ENCODE results near the gene CXXC5. TPM values are rescaled to one million over a fixed set of nuclear protein-coding genes. Genes with fewer than 3 reads are reported as not detected.

CXXC5 gene
- total and polyA plus RNA-seq, 9 of the 15 experiments (the other 6 are each of a cell fraction or from before 2014, with no cell fraction given): 1.9 to 123 (median 45.8) TPM

DNA sequence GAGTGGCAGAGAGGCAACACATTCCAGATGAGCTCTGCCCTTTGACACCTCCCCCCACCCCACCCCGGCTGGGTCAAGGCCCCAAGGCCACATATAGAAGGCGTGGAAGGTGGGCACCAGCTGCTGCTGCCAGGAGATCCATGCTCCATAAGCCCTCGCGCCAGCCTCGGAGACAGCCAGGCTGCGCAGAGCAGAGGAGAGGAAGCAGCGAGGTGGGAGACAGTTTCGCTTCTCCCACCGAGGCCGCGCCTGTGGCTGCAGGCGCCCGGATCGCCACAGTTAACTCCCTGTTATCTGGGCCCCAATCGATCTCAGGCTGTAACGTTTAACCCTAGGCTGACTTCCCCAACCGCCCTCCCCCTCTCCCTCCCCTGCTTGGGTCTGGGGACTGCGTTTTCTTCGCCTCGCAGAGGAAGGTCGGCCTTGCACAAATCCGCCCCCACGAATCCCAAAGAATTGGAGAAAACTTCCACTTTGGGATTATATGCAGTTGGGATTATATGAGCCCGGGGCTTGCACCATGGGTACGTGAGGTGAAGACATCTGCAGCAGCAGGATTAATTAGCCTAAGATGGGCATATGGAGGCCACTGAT, 1.1 kb upstream of the CXXC5 start (continued):
- no peak for TF ChIP-seq SMARCB1 (IDR thresholded peaks at IDR 0.05; ENCODE audit: insufficient read length, low read depth)
- TF ChIP-seq, protein P1, sequence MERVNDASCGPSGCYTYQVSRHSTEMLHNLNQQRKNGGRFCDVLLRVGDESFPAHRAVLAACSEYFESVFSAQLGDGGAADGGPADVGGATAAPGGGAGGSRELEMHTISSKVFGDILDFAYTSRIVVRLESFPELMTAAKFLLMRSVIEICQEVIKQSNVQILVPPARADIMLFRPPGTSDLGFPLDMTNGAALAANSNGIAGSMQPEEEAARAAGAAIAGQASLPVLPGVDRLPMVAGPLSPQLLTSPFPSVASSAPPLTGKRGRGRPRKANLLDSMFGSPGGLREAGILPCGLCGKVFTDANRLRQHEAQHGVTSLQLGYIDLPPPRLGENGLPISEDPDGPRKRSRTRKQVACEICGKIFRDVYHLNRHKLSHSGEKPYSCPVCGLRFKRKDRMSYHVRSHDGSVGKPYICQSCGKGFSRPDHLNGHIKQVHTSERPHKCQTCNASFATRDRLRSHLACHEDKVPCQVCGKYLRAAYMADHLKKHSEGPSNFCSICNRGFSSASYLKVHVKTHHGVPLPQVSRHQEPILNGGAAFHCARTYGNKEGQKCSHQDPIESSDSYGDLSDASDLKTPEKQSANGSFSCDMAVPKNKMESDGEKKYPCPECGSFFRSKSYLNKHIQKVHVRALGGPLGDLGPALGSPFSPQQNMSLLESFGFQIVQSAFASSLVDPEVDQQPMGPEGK (CRISPR knock-in tag; IDR thresholded peaks at IDR 0.05; ENCODE audit: borderline replicate concordance): no peak
- no peak for TF ChIP-seq ZC3H4 (CRISPR knock-in tag; IDR thresholded peaks at IDR 0.05; ENCODE audit: borderline replicate concordance)
- TF ChIP-seq, protein P2, sequence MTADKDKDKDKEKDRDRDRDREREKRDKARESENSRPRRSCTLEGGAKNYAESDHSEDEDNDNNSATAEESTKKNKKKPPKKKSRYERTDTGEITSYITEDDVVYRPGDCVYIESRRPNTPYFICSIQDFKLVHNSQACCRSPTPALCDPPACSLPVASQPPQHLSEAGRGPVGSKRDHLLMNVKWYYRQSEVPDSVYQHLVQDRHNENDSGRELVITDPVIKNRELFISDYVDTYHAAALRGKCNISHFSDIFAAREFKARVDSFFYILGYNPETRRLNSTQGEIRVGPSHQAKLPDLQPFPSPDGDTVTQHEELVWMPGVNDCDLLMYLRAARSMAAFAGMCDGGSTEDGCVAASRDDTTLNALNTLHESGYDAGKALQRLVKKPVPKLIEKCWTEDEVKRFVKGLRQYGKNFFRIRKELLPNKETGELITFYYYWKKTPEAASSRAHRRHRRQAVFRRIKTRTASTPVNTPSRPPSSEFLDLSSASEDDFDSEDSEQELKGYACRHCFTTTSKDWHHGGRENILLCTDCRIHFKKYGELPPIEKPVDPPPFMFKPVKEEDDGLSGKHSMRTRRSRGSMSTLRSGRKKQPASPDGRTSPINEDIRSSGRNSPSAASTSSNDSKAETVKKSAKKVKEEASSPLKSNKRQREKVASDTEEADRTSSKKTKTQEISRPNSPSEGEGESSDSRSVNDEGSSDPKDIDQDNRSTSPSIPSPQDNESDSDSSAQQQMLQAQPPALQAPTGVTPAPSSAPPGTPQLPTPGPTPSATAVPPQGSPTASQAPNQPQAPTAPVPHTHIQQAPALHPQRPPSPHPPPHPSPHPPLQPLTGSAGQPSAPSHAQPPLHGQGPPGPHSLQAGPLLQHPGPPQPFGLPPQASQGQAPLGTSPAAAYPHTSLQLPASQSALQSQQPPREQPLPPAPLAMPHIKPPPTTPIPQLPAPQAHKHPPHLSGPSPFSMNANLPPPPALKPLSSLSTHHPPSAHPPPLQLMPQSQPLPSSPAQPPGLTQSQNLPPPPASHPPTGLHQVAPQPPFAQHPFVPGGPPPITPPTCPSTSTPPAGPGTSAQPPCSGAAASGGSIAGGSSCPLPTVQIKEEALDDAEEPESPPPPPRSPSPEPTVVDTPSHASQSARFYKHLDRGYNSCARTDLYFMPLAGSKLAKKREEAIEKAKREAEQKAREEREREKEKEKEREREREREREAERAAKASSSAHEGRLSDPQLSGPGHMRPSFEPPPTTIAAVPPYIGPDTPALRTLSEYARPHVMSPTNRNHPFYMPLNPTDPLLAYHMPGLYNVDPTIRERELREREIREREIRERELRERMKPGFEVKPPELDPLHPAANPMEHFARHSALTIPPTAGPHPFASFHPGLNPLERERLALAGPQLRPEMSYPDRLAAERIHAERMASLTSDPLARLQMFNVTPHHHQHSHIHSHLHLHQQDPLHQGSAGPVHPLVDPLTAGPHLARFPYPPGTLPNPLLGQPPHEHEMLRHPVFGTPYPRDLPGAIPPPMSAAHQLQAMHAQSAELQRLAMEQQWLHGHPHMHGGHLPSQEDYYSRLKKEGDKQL (CRISPR knock-in tag; IDR thresholded peaks at IDR 0.05; ENCODE audit: borderline replicate concordance): no peak
- TF ChIP-seq SMARCA4 (IDR thresholded peaks at IDR 0.05): peak; percentile 10; the same call in 1 of the 2 replicates
- no peak for TF ChIP-seq MED1 (CRISPR knock-in tag; IDR thresholded peaks at IDR 0.05; ENCODE audit: borderline replicate concordance)
- peak; percentile 21; the same call in 1 of the 2 replicates for TF ChIP-seq TAL1 (IDR thresholded peaks at IDR 0.05)
- no peak for TF ChIP-seq HDAC2 (IDR thresholded peaks at IDR 0.05)
- TF ChIP-seq HMGN3 (IDR thresholded peaks at IDR 0.05; ENCODE audit: borderline replicate concordance, extremely low read depth, insufficient read length, low read depth, low read length): peak; percentile 40
- no peak for TF ChIP-seq MCM7 (IDR thresholded peaks at IDR 0.05)
- TF ChIP-seq, protein P3, sequence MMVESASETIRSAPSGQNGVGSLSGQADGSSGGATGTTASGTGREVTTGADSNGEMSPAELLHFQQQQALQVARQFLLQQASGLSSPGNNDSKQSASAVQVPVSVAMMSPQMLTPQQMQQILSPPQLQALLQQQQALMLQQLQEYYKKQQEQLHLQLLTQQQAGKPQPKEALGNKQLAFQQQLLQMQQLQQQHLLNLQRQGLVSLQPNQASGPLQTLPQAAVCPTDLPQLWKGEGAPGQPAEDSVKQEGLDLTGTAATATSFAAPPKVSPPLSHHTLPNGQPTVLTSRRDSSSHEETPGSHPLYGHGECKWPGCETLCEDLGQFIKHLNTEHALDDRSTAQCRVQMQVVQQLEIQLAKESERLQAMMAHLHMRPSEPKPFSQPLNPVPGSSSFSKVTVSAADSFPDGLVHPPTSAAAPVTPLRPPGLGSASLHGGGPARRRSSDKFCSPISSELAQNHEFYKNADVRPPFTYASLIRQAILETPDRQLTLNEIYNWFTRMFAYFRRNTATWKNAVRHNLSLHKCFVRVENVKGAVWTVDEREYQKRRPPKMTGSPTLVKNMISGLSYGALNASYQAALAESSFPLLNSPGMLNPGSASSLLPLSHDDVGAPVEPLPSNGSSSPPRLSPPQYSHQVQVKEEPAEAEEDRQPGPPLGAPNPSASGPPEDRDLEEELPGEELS (CRISPR knock-in tag; IDR thresholded peaks at IDR 0.05; ENCODE audit: borderline replicate concordance): no peak
- no peak for TF ChIP-seq ZNF121 (CRISPR knock-in tag; conservative IDR thresholded peaks at IDR 0.05)
- no peak for TF ChIP-seq CEBPB (tag; IDR thresholded peaks at IDR 0.05)
- TF ChIP-seq DACH1 (IDR thresholded peaks at IDR 0.05; ENCODE audit: partially characterized antibody): no peak
- no peak for TF ChIP-seq JUND (IDR thresholded peaks at IDR 0.05; ENCODE audit: borderline replicate concordance, low read depth, low read length)
- no peak; the same call in 2 of the 3 replicates for TF ChIP-seq JUND (tag; IDR thresholded peaks at IDR 0.05; ENCODE audit: borderline replicate concordance, low read depth, low read length)
- TF ChIP-seq, protein P4, sequence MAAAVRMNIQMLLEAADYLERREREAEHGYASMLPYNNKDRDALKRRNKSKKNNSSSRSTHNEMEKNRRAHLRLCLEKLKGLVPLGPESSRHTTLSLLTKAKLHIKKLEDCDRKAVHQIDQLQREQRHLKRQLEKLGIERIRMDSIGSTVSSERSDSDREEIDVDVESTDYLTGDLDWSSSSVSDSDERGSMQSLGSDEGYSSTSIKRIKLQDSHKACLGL (CRISPR knock-in tag; IDR thresholded peaks at IDR 0.05; ENCODE audit: borderline replicate concordance, poor library complexity, severe bottlenecking): no peak

Data from K562 (cell line).